Fibroblast of skin of left biceps (primary cell): ENCODE measurements around the gene CIBAR2.
"Not testable (repeated sequence)": the region's sequence is repeated elsewhere in the genome, so short reads cannot be mapped to it uniquely, and the experiment has no call there.

Experiments
- DNase-seq, 2 experiments: peaks; one replicate each; pipeline ENCODE4 v3.0.0-alpha.2; 2013; ENCODE audit warnings: low read depth in 2 of 2

CIBAR2 gene

GRCh38 chr16:85062845-85063244, 49.4 kb downstream of the CIBAR2 start:
- DNase-seq = no peak

GRCh38 chr16:85062323-85062722, 49.9 kb downstream of the CIBAR2 start:
- no peak for DNase-seq

- no peak for DNase-seq
Measured at GRCh38 chr16:85061566-85061965, 50.7 kb downstream of the CIBAR2 start.

GRCh38 chr16:85058909-85059308, 53.4 kb downstream of the CIBAR2 start:
- DNase-seq = no peak

GRCh38 chr16:85057948-85058347, 54.3 kb downstream of the CIBAR2 start:
- no peak for DNase-seq

- no peak for DNase-seq
Measured at GRCh38 chr16:85057212-85057889, 54.9 kb downstream of the CIBAR2 start.

- DNase-seq = no peak
Measured at GRCh38 chr16:85056211-85056748, 56.0 kb downstream of the CIBAR2 start.

- DNase-seq = no peak
Measured at GRCh38 chr16:85055493-85056210, 56.6 kb downstream of the CIBAR2 start.

GRCh38 chr16:85054948-85055492, 57.3 kb downstream of the CIBAR2 start:
- no peak for DNase-seq

- not testable (repeated sequence) for DNase-seq
Measured at GRCh38 chr16:85054321-85054720, 58.0 kb downstream of the CIBAR2 start.

GRCh38 chr16:85052536-85052935, 59.7 kb downstream of the CIBAR2 start:
- DNase-seq = no peak

- DNase-seq = no peak
Measured at GRCh38 chr16:85051683-85052082, 60.6 kb downstream of the CIBAR2 start.

GRCh38 chr16:85051067-85051581, 61.1 kb downstream of the CIBAR2 start:
- no peak for DNase-seq

GRCh38 chr16:85049706-85050305, 62.5 kb downstream of the CIBAR2 start:
- DNase-seq = no peak

GRCh38 chr16:85048921-85049562, 63.2 kb downstream of the CIBAR2 start:
- DNase-seq = no peak
